OCI-LY1 (cell line): ENCODE measurements around the gene PTPRA.

Experiments used
- H2AFZ ChIP-seq: fragments of 200-600 bp; sonication (generic), shearing (Covaris generic); 2 replicates; pipeline ENCODE4 v1.6.0; 2014; ENCODE audit warnings: antibody characterized with exemption, mild to moderate bottlenecking, low read length
- H3F3A ChIP-seq: fragments of 200-600 bp; sonication (generic), shearing (Covaris generic); 2 replicates; pipeline ENCODE4 v1.6.0; 2014; ENCODE audit warnings: mild to moderate bottlenecking, antibody characterized with exemption, low read length, moderate library complexity; ENCODE audit not compliant: insufficient read depth
- H3K27ac ChIP-seq: fragments of 200-600 bp; sonication (generic); 2 replicates; pipeline ENCODE4 v1.5.1; 2014; ENCODE audit warnings: low read length, mixed run types, mild to moderate bottlenecking, low read depth; ENCODE audit not compliant: poor library complexity, severe bottlenecking
- H3K27me3 ChIP-seq: fragments of 200-600 bp; sonication (generic); 2 replicates; pipeline ENCODE4 v1.6.0; 2014; ENCODE audit warnings: antibody characterized with exemption, mild to moderate bottlenecking, low read length, moderate library complexity; ENCODE audit not compliant: insufficient read depth
- H3K36me3 ChIP-seq: fragments of 200-600 bp; sonication (generic); 2 replicates; pipeline ENCODE4 v1.6.1; 2014; ENCODE audit warnings: mild to moderate bottlenecking, antibody characterized with exemption, low read length, moderate library complexity, mixed read lengths; ENCODE audit not compliant: insufficient read depth
- H3K4me1 ChIP-seq: fragments of 200-600 bp; sonication (generic); 2 replicates; pipeline ENCODE4 v1.5.1; 2014; ENCODE audit warnings: mild to moderate bottlenecking, low read length, moderate library complexity; ENCODE audit not compliant: insufficient read depth, severe bottlenecking
- H3K4me2 ChIP-seq: fragments of 200-600 bp; sonication (generic), shearing (Covaris generic); 2 replicates; pipeline ENCODE4 v1.6.1; 2014; ENCODE audit warnings: low read length
- H3K4me3 ChIP-seq: fragments of 200-600 bp; sonication (generic); 2 replicates; pipeline ENCODE4 v1.5.1; 2014; ENCODE audit warnings: low read length, low read depth, mild to moderate bottlenecking, mixed read lengths; ENCODE audit not compliant: poor library complexity, severe bottlenecking
- H3K79me2 ChIP-seq: fragments of 200-600 bp; shearing (Covaris generic); 2 replicates; pipeline ENCODE4 v1.6.1; 2016; ENCODE audit warnings: mixed run types, low read length, mixed read lengths; ENCODE audit not compliant: insufficient read depth
- H3K9ac ChIP-seq: fragments of 200-600 bp; sonication (generic), shearing (Covaris generic); 2 replicates; pipeline ENCODE4 v1.6.1; 2014; ENCODE audit warnings: mild to moderate bottlenecking, low read length, mixed read lengths
- H3K9me2 ChIP-seq: fragments of 200-600 bp; sonication (generic), shearing (Covaris generic); 2 replicates; pipeline ENCODE4 v1.6.1; 2014; ENCODE audit warnings: low read depth, mild to moderate bottlenecking, low read length, mixed read lengths
- H3K9me3 ChIP-seq: fragments of 200-600 bp; shearing (Covaris generic); 2 replicates; pipeline ENCODE4 v1.6.1; 2014; ENCODE audit warnings: low read length, mixed read lengths
- H4K20me1 ChIP-seq: fragments of 200-600 bp; sonication (generic), shearing (Covaris generic); 2 replicates; pipeline ENCODE4 v1.6.0; 2016; ENCODE audit warnings: mild to moderate bottlenecking, low read length; ENCODE audit not compliant: insufficient read depth
- CTCF ChIP-seq: fragments of 200-600 bp; sonication (generic), shearing (Covaris generic); IDR thresholded peaks from 2 replicates; pipeline ENCODE4 v1.5.1; 2017; ENCODE audit warnings: mild to moderate bottlenecking, antibody characterized with exemption, low read length, moderate library complexity, mixed read lengths
- EZH2 ChIP-seq: fragments of 200-600 bp; sonication (generic), shearing (Covaris generic); IDR thresholded peaks from 2 replicates; pipeline ENCODE4 v1.8.0; 2017; ENCODE audit warnings: borderline replicate concordance, mixed run types, mild to moderate bottlenecking, antibody characterized with exemption, low read length, moderate library complexity, mixed read lengths

Gene PTPRA

GRCh38 chr20:2851086-2851485 is 22.2 kb upstream of the PTPRA start:
- no peaks in the 10 kb centered on the region for H3F3A ChIP-seq
- H3K4me2 ChIP-seq: no peak overlapping the region
- TF ChIP-seq CTCF (no peak), EZH2 (no peak)
- no peaks in the 10 kb centered on the region for H3K9me2 ChIP-seq
- no peaks in the 10 kb centered on the region for H3K27me3 ChIP-seq
- no peaks in the 10 kb centered on the region for H3K79me2 ChIP-seq
- H3K4me3 ChIP-seq: no peak overlapping the region
- peaks cover 13% of the 10 kb centered on the region for H3K4me1 ChIP-seq
- H2AFZ ChIP-seq: no peak overlapping the region
- H3K36me3 ChIP-seq: no peaks in the 10 kb centered on the region
- no peaks in the 10 kb centered on the region for H4K20me1 ChIP-seq
- no peak overlapping the region for H3K9ac ChIP-seq
- no peak overlapping the region for H3K27ac ChIP-seq
- no peaks in the 10 kb centered on the region for H3K9me3 ChIP-seq

GRCh38 chr20:2858591-2858990 is 14.7 kb upstream of the PTPRA start:
- H3K27me3 ChIP-seq: no peaks in the 10 kb centered on the region
- no peaks in the 10 kb centered on the region for H3K4me1 ChIP-seq
- no peak overlapping the region for H2AFZ ChIP-seq
- no peaks in the 10 kb centered on the region for H3K79me2 ChIP-seq
- no peak overlapping the region for H3K4me3 ChIP-seq
- H3K27ac ChIP-seq: no peak overlapping the region
- no peaks in the 10 kb centered on the region for H4K20me1 ChIP-seq
- no peaks in the 10 kb centered on the region for H3K9me2 ChIP-seq
- H3K36me3 ChIP-seq: peaks cover 10% of the 10 kb centered on the region
- no peak overlapping the region for H3K9ac ChIP-seq
- no peak for TF ChIP-seq CTCF
- TF ChIP-seq EZH2: no peak
- H3K9me3 ChIP-seq: no peaks in the 10 kb centered on the region
- no peak overlapping the region for H3K4me2 ChIP-seq
- H3F3A ChIP-seq: no peaks in the 10 kb centered on the region

GRCh38 chr20:2859330-2860121 is 13.8 kb upstream of the PTPRA start:
- Histone ChIP-seq H3K9me2 (no peaks in the 10 kb centered on the region), H3K4me2 (no peak overlapping the region), H3K27ac (no peak overlapping the region), H3F3A (no peaks in the 10 kb centered on the region), H3K9me3 (no peaks in the 10 kb centered on the region), H3K4me3 (no peak overlapping the region), H3K27me3 (no peaks in the 10 kb centered on the region), H4K20me1 (no peaks in the 10 kb centered on the region), H3K79me2 (no peaks in the 10 kb centered on the region), H2AFZ (no peak overlapping the region), H3K36me3 (peaks cover 14% of the 10 kb centered on the region), H3K9ac (no peak overlapping the region), H3K4me1 (no peaks in the 10 kb centered on the region)
- TF ChIP-seq CTCF (no peak), EZH2 (no peak)
